HG02571 (cell line): ENCODE measurements around the gene PRSS27.
"Not testable (repeated sequence)": the region's sequence is repeated elsewhere in the genome, so short reads cannot be mapped to it uniquely, and the experiment has no call there.

Experiments used
- ATAC-seq: cut with Tn5 transposase; IDR thresholded peaks from one replicate; pipeline ENCODE4 v1.9.1; 2021; ENCODE audit warnings: mild to moderate bottlenecking, moderate library complexity; ENCODE audit not compliant: unreplicated experiment

Gene PRSS27

GRCh38 chr16:2698965-2699750 is 20.9 kb downstream of the PRSS27 start:
- no peak for ATAC-seq

- ATAC-seq = no peak
Measured at GRCh38 chr16:2698103-2698870, 21.7 kb downstream of the PRSS27 start.

- ATAC-seq = no peak
Measured at GRCh38 chr16:2697401-2697948, 22.5 kb downstream of the PRSS27 start.

- not testable (repeated sequence) for ATAC-seq
Measured at GRCh38 chr16:2696601-2697250, 23.3 kb downstream of the PRSS27 start.

GRCh38 chr16:2692948-2693651 is 26.9 kb downstream of the PRSS27 start:
- ATAC-seq = no peak

GRCh38 chr16:2692251-2692947 is 27.6 kb downstream of the PRSS27 start:
- no peak for ATAC-seq

- ATAC-seq = no peak
Measured at GRCh38 chr16:2691491-2692248, 28.4 kb downstream of the PRSS27 start.

GRCh38 chr16:2690852-2691251 is 29.2 kb downstream of the PRSS27 start:
- no peak for ATAC-seq

GRCh38 chr16:2689968-2690801 is 29.8 kb downstream of the PRSS27 start:
- no peak for ATAC-seq

- ATAC-seq = not testable (repeated sequence)
Measured at GRCh38 chr16:2689422-2689821, 30.6 kb downstream of the PRSS27 start.

- ATAC-seq = no peak
Measured at GRCh38 chr16:2687531-2688308, 32.3 kb downstream of the PRSS27 start.

- ATAC-seq = peak; percentile 37
Measured at GRCh38 chr16:2686912-2687507, 33.0 kb downstream of the PRSS27 start.

- ATAC-seq = not testable (repeated sequence)
Measured at GRCh38 chr16:2686075-2686474, 33.9 kb downstream of the PRSS27 start.

GRCh38 chr16:2683041-2683440 is 37.0 kb downstream of the PRSS27 start:
- ATAC-seq = not testable (repeated sequence)

GRCh38 chr16:2682209-2683021 is 37.6 kb downstream of the PRSS27 start, which contains the start of gene KCTD5:
TSS of gene KCTD5 (plus strand) at chr16:2682523. CDS start at chr16:2682549, 26 bp downstream.
- peak; percentile 68 for ATAC-seq

GRCh38 chr16:2680360-2680759 is 39.7 kb downstream of the PRSS27 start:
- not testable (repeated sequence) for ATAC-seq
